GM12865 (cell line): ENCODE measurements around the gene GABBR2.

Experiments
- DNase-seq: peaks from one replicate; pipeline ENCODE4 v3.0.0; 2010; ENCODE audit warnings: low read depth
- H3K4me3 ChIP-seq: 2 replicates; pipeline ENCODE4 v1.5.1; 2011; ENCODE audit warnings: mild to moderate bottlenecking, low read depth, low read length, control low read depth
- TF ChIP-seq, protein P1 (sequence below): IDR thresholded peaks from 2 replicates; pipeline ENCODE4 v1.5.1; 2011; ENCODE audit warnings: low read length, control low read depth, low read depth, inconsistent platforms; ENCODE audit not compliant: insufficient read depth; ENCODE audit errors: missing control alignments

Gene GABBR2

DNA sequence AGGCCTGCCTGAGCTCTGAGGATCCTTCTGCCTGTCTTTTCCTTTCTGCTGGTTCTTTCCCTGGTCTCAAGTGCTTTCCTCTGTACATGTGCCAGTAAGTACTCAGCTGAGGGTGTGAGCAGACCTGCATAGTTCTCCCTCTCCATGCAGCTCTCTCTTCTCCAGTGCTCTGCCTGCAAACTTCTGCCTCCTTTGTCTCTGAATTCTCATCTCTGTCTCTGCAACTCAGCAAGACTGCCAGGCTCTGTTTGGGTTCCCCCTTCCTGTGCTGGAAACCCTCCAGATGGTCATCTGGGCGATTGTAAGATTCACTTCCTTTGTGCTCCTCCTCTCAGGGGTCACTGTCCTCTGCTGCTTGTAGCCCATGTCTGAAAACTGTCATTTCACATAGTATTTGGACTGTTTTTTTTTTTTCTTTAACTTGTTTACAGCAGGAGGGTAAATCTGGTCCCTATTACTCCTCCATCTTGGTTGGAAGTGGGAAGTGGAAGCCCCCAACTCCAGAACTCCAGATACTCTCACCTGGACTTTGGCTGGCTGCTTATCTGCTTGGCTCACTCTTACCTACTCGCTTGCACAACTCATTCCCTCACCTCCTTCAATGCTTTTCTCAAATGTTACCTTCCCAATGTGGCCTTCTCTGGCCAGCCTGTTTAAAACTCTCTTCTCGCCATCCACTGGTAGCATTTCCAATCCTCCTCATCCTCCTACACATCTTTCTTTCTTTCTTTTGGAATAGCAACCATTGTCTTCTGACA lies 278.0 kb downstream of the GABBR2 start:
- no peak overlapping the region for H3K4me3 ChIP-seq
- no peak for DNase-seq
- TF ChIP-seq, protein P1, sequence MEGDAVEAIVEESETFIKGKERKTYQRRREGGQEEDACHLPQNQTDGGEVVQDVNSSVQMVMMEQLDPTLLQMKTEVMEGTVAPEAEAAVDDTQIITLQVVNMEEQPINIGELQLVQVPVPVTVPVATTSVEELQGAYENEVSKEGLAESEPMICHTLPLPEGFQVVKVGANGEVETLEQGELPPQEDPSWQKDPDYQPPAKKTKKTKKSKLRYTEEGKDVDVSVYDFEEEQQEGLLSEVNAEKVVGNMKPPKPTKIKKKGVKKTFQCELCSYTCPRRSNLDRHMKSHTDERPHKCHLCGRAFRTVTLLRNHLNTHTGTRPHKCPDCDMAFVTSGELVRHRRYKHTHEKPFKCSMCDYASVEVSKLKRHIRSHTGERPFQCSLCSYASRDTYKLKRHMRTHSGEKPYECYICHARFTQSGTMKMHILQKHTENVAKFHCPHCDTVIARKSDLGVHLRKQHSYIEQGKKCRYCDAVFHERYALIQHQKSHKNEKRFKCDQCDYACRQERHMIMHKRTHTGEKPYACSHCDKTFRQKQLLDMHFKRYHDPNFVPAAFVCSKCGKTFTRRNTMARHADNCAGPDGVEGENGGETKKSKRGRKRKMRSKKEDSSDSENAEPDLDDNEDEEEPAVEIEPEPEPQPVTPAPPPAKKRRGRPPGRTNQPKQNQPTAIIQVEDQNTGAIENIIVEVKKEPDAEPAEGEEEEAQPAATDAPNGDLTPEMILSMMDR, result no peak

DNA sequence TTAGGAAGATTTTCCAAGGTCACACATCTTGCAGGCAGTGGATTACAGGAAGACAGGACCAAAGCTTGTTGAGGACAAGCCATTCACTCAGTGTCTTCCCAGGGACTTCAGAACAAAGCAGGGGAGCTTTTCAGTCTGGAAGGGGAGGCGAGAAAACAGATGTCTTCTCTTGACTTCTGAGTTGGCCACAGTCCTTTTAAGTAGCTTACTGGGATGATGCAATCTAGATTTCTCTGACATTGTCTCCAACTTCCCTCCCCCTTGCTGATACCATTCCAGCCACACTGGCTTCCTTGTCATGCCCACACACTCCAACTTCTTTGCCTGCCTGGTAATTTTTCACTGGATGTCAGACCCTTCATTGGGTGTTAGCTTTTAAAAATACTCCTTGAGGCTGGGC lies 279.1 kb downstream of the GABBR2 start:
- H3K4me3 ChIP-seq, result no peak overlapping the region
- TF ChIP-seq, protein P1, result no peak
- no peak for DNase-seq

DNA sequence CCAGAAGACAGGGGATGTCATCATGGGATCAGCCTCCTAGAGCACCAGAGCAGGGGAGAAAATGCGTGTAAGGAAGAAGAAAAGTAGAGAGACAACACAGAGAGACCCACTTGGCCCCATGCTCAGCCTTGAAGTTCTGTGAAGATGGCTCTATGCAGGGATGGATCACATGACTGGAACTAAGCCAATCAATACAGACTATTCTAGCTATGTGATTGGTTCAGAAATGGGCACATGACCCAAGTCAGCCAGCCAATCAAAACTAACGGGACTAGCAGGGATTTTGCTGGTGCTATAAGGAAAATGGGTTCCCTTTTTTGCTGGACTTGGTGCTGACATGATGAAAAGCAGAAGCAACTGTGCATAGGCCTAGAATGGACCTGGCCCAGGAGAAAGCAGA lies 280.3 kb downstream of the GABBR2 start:
- TF ChIP-seq, protein P1, result no peak
- DNase-seq, result no peak
- H3K4me3 ChIP-seq, result no peak overlapping the region

DNA sequence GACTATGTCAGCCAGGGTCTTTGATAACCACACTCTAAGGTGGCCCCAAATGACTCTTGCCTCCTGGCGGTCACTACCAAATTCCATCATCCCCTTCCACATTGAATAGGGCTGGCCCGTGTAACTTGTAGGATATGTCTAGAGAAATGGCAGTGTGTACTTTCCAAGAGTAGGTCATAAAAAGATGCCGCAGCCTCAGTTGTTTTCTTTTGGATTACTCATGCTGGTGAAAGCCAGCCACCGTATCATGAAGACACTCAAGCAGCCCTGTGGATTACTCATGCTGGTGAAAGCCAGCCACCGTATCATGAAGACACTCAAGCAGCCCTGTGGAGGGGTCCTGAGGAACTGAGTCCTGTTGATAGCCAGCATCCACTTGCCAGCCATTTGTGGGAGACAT lies 281.2 kb downstream of the GABBR2 start:
- TF ChIP-seq, protein P1, result no peak
- DNase-seq, result no peak
- H3K4me3 ChIP-seq, result no peak overlapping the region

DNA sequence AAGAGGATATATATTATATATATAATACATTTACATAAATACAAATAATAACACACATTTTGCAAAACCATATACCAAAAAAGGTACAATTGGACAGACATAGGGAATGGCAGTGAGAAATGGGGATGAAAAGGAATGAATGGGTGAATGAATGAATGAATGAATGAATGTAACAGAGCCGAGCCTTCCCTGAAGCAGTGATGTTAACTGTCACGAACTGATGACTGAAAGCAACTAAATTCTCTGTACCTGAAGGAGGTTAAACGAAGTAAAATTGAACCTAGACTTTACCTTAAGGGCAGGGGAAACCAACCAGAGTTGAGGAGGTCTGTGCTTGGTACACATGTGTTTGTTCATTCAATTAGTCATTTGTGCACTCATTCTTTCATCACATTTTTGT lies 283.7 kb downstream of the GABBR2 start:
- H3K4me3 ChIP-seq, result no peak overlapping the region
- TF ChIP-seq, protein P1, result no peak
- no peak for DNase-seq

DNA sequence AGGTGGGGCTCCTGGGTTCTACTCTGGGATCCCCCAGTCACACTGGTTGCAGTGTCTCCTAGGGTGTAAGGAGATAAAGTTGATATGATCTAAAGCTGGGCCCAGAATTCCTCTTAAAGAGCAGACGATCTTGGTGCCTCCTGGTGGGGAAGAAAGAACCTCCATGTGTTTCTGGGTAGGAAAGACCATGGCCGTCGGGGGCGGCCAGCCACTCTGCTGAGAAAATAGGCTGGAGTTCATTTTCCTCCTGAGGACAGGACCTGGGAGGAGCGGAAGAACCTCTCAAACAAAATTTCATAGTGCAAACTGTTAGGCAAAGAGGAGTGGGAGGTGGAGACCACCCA lies 289.5 kb downstream of the GABBR2 start:
- no peak overlapping the region for H3K4me3 ChIP-seq
- TF ChIP-seq, protein P1, result no peak

More for the DNA sequence above, 289.5 kb downstream of the GABBR2 start:
- DNase-seq, result no peak
